Vagina (tissue), 2 donors: ENCODE measurements around the gene TEX2. TPM values are rescaled to one million over a fixed set of nuclear protein-coding genes. Genes with fewer than 3 reads are reported as not detected.

Experiments used
- DNase-seq, 2 donors: peaks; one replicate each; pipeline ENCODE4 v3.0.0-alpha.2; 2017; ENCODE audit errors: extremely low spot score in 2 of 2
- H3K27ac ChIP-seq: fragments of 200-600 bp; sonication (generic); one replicate; pipeline ENCODE4 v1.5.1; 2019
- H3K27me3 ChIP-seq: fragments of 200-600 bp; sonication (generic); one replicate; pipeline ENCODE4 v1.5.1; 2019
- H3K36me3 ChIP-seq, 2 donors: fragments of 200-600 bp; sonication (generic); one replicate each; pipeline ENCODE4 v1.5.1; 2017 to 2019
- H3K4me1 ChIP-seq: fragments of 200-600 bp; sonication (generic); one replicate; pipeline ENCODE4 v1.5.1; 2019
- H3K4me3 ChIP-seq, 2 donors: fragments of 200-600 bp; sonication (generic); 1 replicate in 1 of 2; 2 replicates in 1 of 2; pipeline ENCODE4 v1.5.1; 2016 to 2019
- H3K9me3 ChIP-seq: fragments of 200-600 bp; sonication (generic); one replicate; pipeline ENCODE4 v1.5.1; 2019
- POLR2A ChIP-seq, 2 donors: fragments of 450-650 bp; IDR thresholded peaks; one replicate each; pipeline ENCODE4 v1.6.1; 2017; ENCODE audit warnings: antibody characterized with exemption in 2 of 2, mild to moderate bottlenecking in 2 of 2, moderate library complexity in 2 of 2
- POLR2AphosphoS5 ChIP-seq, 2 donors: sonication (generic); formaldehyde crosslinking; IDR thresholded peaks; one replicate each; pipeline ENCODE4 v1.9.0; 2017; ENCODE audit warnings: antibody characterized with exemption in 2 of 2, mild to moderate bottlenecking in 2 of 2, low read depth in 1 of 2; ENCODE audit not compliant: insufficient read depth in 1 of 2
- intact Hi-C: fragments of 100-400 bp; cut with DNase I; formaldehyde crosslinking; loops from one replicate; pipeline ENCODE4 v1.15.1; 2023
- total RNA-seq: library from RNA; depleted of rRNA; stranded (reverse); fragments of >200 nt; gene quantifications from one replicate; pipeline ENCODE4 v1.2.3, GENCODE V29; 2016
- TF ChIP-seq, protein P1 (sequence below), 3 experiments: fragments of 450-650 bp in 2 of 3; fragments of 200-600 bp in 1 of 3; sonication (generic) in 1 of 3; IDR thresholded peaks; one replicate each; pipeline ENCODE4 v1.5.1; 2017 to 2019; ENCODE audit warnings: antibody characterized with exemption in 3 of 3, mild to moderate bottlenecking in 2 of 3, moderate library complexity in 2 of 3

The TEX2 gene
- total RNA-seq, 1 donor from 2014 or later, result 32.4 TPM

DNA sequence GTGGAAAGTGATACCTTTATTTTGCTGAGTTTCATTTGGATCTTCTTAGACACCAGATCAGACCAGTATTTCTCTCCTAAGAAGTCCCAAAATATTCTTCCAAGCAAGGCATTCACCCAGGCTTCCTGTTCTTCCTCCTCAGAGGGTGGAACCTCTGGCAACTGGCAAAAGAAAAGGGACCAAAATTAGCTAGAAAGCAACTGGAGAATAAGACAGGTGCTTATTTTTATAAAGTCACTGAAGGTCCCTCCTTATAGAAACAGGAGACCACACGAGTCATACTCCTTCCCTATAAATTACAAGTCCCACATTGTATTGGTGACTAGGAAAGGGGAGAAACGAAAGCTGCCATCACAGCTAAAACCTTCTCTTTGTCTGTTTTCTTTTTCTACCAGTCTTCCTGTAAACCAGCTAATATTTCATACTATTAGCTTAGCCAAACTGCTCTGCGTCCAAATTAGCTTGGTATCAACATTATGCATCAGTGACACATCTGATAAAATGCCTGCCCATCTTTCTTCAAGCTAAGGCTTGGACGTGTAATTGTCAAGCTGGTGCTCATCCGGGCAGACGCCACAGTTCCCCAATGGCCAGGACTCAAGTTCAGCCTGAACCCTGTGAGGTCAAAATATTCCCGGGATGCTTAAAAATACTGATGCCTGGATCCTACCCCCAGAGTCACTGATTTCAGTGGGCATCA, 85.6 kb downstream of the TEX2 start:
- Histone ChIP-seq H3K4me1 (peaks cover 11% of the 10 kb centered on the region), H3K27ac (no peak overlapping the region), H3K4me3 (no peak overlapping the region), H3K9me3 (no peaks in the 10 kb centered on the region), H3K36me3 (peaks cover 0 to 16% of the 10 kb centered on the region in 2 donors), H3K27me3 (no peaks in the 10 kb centered on the region)
- DNase-seq, result peak in 1 of 2 donors; percentile 10
- intact Hi-C loops, result no loop called here
- TF ChIP-seq POLR2AphosphoS5 (IDR thresholded peaks at IDR 0.05; ENCODE audit: insufficient read depth in 1 of 2, low read depth in 1 of 2), result no peak
- no peak for TF ChIP-seq POLR2A (IDR thresholded peaks at IDR 0.05)
- TF ChIP-seq, protein P1, sequence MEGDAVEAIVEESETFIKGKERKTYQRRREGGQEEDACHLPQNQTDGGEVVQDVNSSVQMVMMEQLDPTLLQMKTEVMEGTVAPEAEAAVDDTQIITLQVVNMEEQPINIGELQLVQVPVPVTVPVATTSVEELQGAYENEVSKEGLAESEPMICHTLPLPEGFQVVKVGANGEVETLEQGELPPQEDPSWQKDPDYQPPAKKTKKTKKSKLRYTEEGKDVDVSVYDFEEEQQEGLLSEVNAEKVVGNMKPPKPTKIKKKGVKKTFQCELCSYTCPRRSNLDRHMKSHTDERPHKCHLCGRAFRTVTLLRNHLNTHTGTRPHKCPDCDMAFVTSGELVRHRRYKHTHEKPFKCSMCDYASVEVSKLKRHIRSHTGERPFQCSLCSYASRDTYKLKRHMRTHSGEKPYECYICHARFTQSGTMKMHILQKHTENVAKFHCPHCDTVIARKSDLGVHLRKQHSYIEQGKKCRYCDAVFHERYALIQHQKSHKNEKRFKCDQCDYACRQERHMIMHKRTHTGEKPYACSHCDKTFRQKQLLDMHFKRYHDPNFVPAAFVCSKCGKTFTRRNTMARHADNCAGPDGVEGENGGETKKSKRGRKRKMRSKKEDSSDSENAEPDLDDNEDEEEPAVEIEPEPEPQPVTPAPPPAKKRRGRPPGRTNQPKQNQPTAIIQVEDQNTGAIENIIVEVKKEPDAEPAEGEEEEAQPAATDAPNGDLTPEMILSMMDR (IDR thresholded peaks at IDR 0.05), result no peak

DNA sequence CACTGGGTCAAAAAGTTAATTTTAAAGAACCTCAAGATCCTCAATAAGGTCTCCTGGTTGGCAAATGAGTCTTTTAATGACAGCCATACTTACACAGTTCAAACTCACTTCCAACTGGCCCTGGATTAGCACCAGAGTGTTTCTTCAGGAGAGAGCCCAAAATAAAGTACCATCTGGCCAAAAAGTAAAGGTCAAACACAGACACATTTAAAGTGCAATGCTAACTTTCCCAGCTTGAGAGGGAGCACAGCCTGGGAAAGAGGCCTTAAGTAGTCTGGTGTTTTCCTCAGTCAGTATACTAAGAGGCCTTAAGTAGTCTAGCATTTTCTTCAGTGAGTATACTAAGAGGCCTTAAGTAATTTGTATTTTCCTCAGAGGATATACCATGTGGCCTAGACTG, 86.5 kb downstream of the TEX2 start:
- DNase-seq, result peak in 1 of 2 donors; percentile 8
- Histone ChIP-seq H3K9me3 (no peaks in the 10 kb centered on the region), H3K27me3 (no peaks in the 10 kb centered on the region), H3K27ac (no peak overlapping the region), H3K4me1 (peaks cover 11% of the 10 kb centered on the region), H3K4me3 (no peak overlapping the region), H3K36me3 (peaks cover 0 to 16% of the 10 kb centered on the region in 2 donors)
- TF ChIP-seq, protein P1 (IDR thresholded peaks at IDR 0.05), result no peak
- TF ChIP-seq POLR2A (IDR thresholded peaks at IDR 0.05) (no peak), POLR2AphosphoS5 (IDR thresholded peaks at IDR 0.05; ENCODE audit: insufficient read depth in 1 of 2, low read depth in 1 of 2) (no peak)
- intact Hi-C loops, result no loop called here

DNA sequence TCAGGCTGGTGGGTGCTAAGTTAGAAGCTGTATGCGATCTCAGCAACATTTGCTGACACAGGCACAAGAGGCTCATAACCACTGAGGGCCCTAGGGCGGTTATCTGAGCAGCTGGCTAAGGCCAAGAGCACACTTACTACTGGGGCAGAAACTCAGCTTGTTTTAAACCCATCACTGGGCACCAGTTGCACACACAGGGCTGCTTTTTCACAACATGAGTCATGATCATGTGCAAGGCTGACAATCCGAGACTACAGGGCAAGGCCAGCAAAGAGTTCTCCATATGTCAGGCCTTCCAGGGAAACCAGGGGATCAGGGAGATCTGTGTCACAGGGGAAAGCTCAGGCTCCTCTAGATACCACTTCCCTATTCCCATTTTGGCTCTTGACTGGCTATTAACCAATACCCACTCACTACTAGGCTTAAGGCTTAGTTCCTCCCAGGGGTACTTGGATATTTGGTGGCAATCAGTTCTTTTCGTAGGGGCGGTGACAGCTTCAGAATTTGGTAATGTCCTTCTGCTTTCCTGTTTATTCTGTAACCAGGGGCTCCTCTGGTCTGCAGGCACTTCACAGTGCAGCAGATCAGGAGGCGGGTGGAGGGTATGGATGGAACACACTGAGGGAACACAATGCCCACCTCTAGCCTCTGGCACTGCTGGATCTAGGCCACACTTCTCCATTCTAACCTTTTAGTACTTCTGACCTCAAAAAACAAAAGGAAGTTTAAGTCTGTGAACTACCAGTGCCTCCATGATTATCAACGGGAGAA, 88.2 kb downstream of the TEX2 start:
- intact Hi-C loops, result no loop called here
- DNase-seq, result peak in 1 of 2 donors; percentile 81
- Histone ChIP-seq H3K9me3 (no peaks in the 10 kb centered on the region), H3K27me3 (no peaks in the 10 kb centered on the region), H3K4me3 (no peak overlapping the region), H3K36me3 (peaks cover 0 to 21% of the 10 kb centered on the region in 2 donors), H3K27ac (no peak overlapping the region), H3K4me1 (peaks cover 10% of the 10 kb centered on the region)
- TF ChIP-seq POLR2A (IDR thresholded peaks at IDR 0.05) (no peak), POLR2AphosphoS5 (IDR thresholded peaks at IDR 0.05; ENCODE audit: insufficient read depth in 1 of 2, low read depth in 1 of 2) (no peak)
- TF ChIP-seq, protein P1 (IDR thresholded peaks at IDR 0.05), result no peak

DNA sequence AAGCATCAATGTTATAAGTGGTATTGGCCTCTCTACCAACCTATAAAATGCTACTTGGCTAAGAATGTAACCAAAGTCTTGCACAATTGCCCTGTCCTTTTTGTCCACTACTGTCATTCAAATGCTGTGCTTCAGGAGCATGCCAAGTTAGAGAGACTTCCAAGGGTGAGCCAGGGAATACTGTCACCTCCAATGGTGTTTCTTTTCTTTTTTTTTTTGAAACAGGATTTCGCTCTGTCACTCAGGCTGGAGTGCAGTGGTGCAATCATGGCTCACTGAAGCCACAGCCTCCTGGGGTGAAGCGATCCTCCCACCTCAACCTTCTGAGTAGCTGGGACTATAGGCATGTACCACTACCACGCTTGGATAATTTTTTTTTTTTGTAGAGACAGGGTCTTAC, 89.4 kb downstream of the TEX2 start:
- H3K36me3 ChIP-seq, result peaks cover 0 to 21% of the 10 kb centered on the region in 2 donors
- TF ChIP-seq POLR2A (IDR thresholded peaks at IDR 0.05) (no peak), POLR2AphosphoS5 (IDR thresholded peaks at IDR 0.05; ENCODE audit: insufficient read depth in 1 of 2, low read depth in 1 of 2) (no peak)
- TF ChIP-seq, protein P1 (IDR thresholded peaks at IDR 0.05), result no peak
- H3K4me3 ChIP-seq, result no peak overlapping the region
- peaks cover 5% of the 10 kb centered on the region for H3K4me1 ChIP-seq
- no peaks in the 10 kb centered on the region for H3K27me3 ChIP-seq
- no peak for DNase-seq
- intact Hi-C loops, result no loop called here
- no peak overlapping the region for H3K27ac ChIP-seq
- H3K9me3 ChIP-seq, result no peaks in the 10 kb centered on the region

DNA sequence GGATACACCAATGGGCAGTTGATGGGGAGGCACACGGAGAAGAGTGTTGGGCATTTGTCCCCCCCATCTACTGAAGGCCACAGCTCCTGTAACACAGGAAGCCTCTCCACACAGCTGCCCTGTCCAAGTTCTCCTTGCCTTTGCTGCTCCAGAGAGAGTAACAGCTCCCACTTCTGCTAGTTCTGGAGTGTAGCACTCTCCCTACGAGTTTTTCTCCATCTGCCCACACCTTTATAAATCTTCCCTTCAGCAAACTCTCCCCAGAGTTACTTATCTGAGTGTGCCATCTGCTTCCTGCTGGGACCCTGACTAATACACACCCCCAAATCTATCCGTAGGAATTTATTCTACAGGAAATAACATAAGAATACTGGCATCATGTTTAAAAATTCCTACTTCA, 90.5 kb downstream of the TEX2 start:
- no peak for DNase-seq
- TF ChIP-seq, protein P1 (IDR thresholded peaks at IDR 0.05), result no peak
- TF ChIP-seq POLR2A (IDR thresholded peaks at IDR 0.05) (no peak), POLR2AphosphoS5 (IDR thresholded peaks at IDR 0.05; ENCODE audit: insufficient read depth in 1 of 2, low read depth in 1 of 2) (no peak)
- Histone ChIP-seq H3K4me1 (peaks cover 5% of the 10 kb centered on the region), H3K27me3 (no peaks in the 10 kb centered on the region), H3K27ac (no peak overlapping the region), H3K36me3 (peaks cover 0 to 21% of the 10 kb centered on the region in 2 donors), H3K9me3 (no peaks in the 10 kb centered on the region), H3K4me3 (no peak overlapping the region)
- intact Hi-C loops, result no loop called here
